Measurements from ENCODE around the gene KSR2.

The KSR2 gene

GRCh38 chr12:117854339-117855012 is 114.3 kb downstream of the KSR2 start:
- peak; percentile 57 for DNase-seq

DNA sequence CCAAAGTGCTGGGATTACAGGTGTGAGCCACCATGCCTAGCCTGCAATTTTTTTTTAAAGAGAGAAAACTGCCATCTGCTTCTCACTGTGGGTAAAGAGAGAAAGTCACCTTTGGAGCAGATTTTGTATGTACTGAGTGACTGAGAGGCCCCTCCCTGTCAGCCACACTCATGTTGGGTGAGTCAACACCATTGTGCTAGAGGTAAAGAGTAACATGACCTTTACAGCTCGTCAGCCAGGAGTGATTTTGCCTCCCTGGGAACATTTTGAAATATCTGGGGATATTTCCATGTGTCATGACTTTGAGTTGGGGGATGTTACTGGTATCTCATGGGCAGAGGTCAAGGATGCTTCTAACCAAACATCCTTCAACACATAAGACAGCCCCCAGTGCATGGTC is 115.2 kb downstream of the KSR2 start:
- DNase-seq: peak; percentile 31

DNA sequence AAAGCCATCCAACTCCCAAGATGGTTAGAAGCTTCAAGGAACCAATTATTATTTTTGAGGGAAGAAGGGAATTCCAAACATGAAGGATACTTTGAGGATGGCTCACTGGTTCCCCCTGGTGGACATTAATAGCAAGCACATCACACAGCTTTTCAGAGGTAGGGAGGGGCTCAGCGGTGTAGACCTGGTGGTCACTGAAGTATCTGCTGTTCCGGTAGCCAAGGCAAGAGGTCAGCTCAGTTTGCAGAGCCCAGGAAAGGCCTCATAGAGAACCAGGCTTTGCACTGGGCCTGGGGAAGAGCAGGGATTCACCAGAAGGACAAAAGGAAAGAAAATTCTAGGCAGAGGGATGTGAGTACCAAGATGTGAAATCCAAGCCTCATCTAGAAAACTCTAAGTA is 118.7 kb downstream of the KSR2 start:
- DNase-seq: no peak

GRCh38 chr12:117847371-117847770 is 121.4 kb downstream of the KSR2 start:
- DNase-seq: no peak

DNA sequence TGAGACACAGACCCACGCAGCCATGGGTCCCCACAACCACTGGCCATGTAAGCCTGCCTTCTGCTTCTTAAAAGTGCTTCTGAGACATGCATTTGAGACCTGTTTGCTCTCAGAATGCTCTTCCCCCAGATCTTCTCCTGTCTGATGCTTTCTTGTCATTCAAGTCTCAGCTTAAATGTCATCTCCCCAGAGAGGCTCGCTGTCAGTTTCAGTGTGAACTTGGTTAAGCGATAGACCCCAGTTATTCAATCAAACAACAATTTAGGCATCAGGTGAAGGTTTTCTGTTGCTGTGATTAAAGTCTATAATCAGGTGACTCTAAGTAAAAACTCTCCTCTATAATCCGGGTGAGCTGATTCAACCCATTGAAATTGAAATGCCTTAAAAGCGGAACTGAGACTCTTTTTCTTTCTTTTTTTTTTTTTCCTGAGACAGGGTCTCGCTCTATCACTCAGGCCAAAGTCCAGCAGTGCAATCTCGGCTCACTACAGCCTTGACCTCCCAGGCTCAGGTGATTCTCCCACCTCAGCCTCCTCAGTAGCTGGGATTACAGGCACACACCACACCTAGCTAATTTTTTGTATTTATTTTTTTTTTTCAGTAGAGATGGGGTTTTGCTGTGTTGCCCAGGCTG is 123.4 kb downstream of the KSR2 start:
- DNase-seq: no peak

GRCh38 chr12:117844114-117844830 is 124.5 kb downstream of the KSR2 start:
- no peak for DNase-seq

DNA sequence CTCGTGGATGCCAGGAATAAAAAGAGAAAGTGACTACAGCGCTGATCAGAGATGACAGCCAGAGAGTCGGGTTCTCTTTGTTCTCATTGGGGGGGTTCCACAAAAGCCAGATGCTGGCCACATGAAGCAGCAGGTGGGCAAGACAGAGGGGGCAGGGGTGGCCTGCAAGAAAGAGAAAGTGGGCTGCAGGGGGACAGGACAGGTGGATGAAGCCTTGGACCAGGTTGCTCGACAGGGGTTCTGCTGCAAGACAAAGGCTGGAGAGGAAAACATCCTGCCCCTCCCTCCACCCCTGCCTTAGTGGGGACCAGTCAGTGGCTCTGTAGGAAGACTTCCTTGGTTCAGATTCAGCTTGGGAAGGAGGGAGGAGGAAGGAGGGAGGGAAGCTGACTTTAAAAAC is 126.2 kb downstream of the KSR2 start:
- DNase-seq: no peak

- no peak for DNase-seq
Measured at GRCh38 chr12:117842220-117842619, 126.6 kb downstream of the KSR2 start.

DNA sequence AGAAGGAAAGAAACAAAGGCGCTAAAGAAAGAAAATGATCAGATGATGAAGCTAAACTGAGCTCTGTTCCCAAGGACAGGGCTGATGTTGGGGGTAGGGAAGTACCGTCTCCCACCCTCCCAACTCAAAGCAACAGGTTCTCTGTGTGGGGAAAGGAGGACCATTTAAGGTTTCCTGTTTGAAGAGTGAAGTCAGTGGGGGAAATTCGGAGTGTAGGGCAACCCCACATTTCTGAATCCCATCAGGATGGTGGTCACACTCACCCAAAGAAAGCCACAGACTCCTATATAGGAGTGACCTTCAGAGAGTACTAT is 131.1 kb downstream of the KSR2 start:
- DNase-seq: no peak

DNA sequence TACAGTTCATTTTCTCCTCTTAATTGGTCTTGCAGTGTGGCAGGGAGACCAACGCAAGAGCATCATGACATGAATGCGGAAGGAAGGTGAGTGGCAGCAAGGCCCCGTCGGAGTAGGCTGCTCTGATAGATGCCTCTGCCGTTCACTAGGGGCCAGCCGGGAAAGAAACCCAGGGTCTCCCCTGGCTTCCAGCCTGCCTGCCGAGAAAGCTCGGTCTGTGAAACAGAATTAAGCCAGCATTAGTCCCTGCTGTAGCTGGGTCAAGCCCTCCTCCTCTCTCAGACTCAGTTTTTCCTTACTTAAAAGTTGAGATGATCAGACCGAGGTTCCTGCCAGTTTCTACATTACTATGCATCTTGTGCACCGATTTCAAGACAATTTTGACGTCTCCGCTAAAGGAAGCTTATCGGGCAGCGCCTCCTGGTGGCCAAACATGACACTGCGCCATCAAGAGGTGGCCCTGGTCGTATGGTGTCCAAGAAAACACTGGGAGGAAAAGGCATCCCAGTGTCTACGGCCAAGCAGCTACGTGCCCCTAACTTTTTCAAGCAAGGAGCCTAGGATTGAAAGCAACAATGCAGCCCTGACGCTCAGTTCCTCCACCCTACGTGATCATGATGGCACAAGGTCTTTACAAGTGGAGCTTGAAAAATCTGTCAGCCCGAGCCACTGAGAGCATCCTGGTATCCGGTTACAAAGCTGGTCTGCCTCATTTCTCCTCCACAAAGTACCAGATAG is 131.6 kb downstream of the KSR2 start:
- peak; percentile 29 for DNase-seq

- DNase-seq: no peak
Measured at GRCh38 chr12:117836476-117836875, 132.3 kb downstream of the KSR2 start.

DNA sequence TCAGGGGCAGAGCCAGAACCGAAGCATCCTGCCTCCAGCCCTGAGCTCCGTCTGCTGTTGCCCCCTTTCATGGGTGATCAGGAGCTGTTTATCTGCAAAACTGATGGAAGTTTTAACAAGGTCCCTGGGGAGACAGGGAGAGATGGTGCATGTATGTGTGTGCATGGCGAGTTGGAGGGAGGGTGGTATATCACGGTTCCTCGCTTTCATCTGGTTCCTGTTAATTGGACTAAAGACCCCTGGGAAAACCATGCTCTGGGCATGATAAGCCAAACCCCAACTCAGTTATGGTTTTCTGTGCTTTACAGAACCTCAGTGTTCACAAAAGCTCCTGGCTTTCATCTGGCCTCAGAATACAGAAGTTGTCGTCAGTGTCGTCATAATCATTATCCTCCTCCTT is 133.6 kb downstream of the KSR2 start:
- no peak for DNase-seq

DNA sequence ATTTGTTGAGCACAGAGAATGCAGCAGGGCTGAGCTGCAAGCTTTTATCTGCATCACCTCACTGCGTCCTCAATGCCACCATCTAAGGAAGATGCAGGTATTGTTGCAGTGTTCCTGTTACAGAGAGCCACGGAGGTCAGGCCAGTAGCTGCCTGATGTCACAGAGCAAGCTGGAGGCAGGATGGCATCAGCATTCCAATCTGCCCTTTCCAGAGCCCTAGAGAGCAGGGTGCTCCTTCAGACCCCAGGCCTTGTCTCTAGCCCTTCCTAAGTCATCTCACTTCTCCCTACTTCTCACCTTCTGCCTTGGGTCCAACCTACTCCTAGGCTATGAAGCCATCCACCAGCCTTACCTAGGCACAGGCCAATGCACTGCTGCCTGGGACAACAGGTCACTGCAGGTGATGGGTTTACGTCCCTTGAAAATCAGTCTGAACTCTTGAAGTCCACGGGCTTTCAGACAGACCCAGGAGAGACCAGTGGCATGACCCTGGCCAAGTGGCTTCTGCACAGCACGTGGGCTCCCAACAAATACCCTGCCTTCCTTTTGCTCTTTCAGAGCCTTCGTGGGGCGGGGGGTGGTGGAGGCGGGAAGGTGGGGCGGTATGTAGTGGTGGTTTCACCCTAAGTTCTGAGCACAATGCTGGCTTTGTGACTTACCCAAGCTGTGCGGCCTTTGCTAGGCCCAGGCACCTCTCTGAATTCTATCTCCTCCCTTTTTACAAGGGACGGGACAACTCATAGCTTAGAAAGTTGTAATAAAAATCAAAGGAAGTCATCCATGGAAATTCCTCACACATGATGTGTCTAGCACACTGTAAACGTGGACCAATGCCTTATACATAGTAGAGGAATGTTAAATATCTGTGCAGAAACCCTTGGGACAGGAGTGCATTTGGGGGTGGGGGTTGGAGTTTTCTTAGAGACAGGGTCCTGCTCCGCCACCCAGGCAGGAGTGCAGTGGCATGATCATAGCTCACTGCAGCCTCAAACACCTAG is 136.0 kb downstream of the KSR2 start:
- DNase-seq: no peak

GRCh38 chr12:117830471-117830870 is 138.3 kb downstream of the KSR2 start:
- no peak for DNase-seq

GRCh38 chr12:117829108-117829507 is 139.7 kb downstream of the KSR2 start:
- DNase-seq: no peak

DNA sequence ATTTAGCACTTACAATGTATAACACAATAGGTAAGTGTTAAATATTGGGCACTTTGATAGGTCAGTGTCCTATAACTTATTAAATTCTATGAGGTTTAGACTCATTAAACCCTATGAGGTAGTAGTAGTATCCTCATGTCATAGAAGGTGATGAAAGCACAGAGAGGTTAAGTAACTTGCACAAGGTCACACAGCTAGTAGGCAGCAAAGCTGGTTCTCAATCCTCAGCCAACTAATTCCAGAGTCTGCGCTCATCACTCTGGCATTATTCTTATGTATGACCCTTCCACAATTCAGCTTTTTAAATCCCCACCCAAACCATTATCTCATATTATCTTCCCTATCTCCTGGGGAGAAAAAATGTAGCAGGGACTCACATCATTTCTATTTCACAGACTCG is 141.1 kb downstream of the KSR2 start:
- no peak for DNase-seq

- no peak for DNase-seq
Measured at GRCh38 chr12:117825827-117826226, 143.0 kb downstream of the KSR2 start.

GRCh38 chr12:117821480-117822175 is 147.2 kb downstream of the KSR2 start:
- no peak for DNase-seq

- DNase-seq: no peak
Measured at GRCh38 chr12:117820216-117820907, 148.4 kb downstream of the KSR2 start.

DNA sequence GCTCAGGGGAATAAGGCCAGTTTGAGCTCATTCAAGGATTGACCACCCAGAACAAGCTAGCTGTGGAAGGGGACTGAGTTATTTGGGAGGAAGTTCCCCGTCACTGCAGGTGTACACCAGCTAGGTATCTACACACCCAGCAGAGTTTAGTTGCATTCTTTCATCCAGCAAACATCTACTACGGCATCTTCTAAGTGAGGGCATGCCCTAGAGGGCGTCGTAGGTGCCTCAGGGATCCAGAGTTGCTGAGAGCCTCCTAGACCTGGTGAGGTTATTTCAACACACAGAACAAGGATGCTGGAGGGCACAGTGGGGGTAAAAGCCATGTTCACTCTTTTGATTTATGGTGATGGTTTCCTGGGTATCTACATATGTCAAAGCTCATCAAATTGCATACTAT is 149.6 kb downstream of the KSR2 start:
- DNase-seq: no peak

DNA sequence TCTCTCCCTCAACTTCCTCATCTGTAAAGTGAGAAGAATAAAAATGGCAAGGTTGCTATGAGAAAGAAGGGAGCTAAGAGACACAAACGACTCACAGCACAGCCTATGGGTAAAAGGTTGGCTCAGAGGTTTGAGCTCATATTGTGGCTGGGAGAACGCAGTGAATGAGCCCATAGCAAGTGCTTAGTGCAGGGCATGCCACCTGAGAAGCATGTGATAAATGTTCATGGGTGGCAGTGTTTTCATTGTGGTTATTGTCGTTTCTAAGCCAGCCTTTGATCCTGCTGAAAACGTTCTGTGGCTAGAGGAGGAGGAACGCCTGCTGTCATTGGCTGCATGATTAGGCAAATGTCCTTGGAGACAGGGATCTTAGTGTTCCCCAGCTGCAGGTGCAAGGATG is 150.4 kb downstream of the KSR2 start:
- DNase-seq: peak; percentile 83
